Memory B cell (primary cell): ENCODE measurements around the gene PCED1A.
"Not testable (repeated sequence)": the region's sequence is repeated elsewhere in the genome, so short reads cannot be mapped to it uniquely, and the experiment has no call there.

Experiments used
- ATAC-seq: fragments of 150-1000 bp; cut with Tn5 transposase; 2 replicates; pipeline ENCODE4 v1.10.0; 2021; ENCODE audit warnings: low read depth, mild to moderate bottlenecking, moderate library complexity
- DNase-seq, 2 donors: peaks; one replicate each; pipeline ENCODE4 v3.0.0; 2022; ENCODE audit warnings: low spot score in 2 of 2
- H3K27ac Mint-ChIP-seq: one replicate; pipeline ENCODE4 v1.8.0; 2022; ENCODE audit warnings: mild to moderate bottlenecking, moderate library complexity, mixed read lengths
- H3K27me3 Mint-ChIP-seq: one replicate; pipeline ENCODE4 v1.8.0; 2022; ENCODE audit warnings: mixed read lengths
- H3K36me3 Mint-ChIP-seq: one replicate; pipeline ENCODE4 v1.8.0; 2022; ENCODE audit warnings: mild to moderate bottlenecking, mixed read lengths
- H3K4me1 Mint-ChIP-seq: one replicate; pipeline ENCODE4 v1.8.0; 2022; ENCODE audit warnings: mixed read lengths
- H3K4me3 Mint-ChIP-seq: one replicate; pipeline ENCODE4 v1.8.0; 2022; ENCODE audit warnings: mild to moderate bottlenecking, moderate library complexity, mixed read lengths
- H3K9me3 Mint-ChIP-seq: one replicate; pipeline ENCODE4 v1.8.0; 2022; ENCODE audit warnings: mixed read lengths

The PCED1A gene

DNA sequence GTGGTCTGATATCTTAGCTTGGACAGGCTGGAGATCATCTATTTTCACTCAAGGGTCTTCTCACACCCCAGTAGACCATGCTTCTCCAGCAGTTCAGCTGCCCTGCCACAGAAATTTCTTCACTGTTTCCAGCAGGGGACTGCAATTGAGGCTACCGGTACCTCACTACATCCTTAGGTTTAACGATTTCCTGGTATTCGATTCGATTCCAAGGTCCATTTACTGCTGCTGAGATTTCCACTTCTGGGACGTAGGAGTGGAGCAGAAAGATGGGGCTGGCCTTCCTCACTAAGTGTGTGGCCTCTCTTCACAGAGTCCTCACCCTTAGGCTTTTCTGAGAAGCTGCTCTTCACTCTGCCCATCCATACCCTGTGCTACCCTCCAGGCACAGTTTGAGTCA, 6.2 kb upstream of the PCED1A start:
- H3K9me3 Mint-ChIP-seq, result no peaks in the 10 kb centered on the region
- peaks cover 15% of the 10 kb centered on the region for H3K4me1 Mint-ChIP-seq
- no peak overlapping the region for H3K27ac Mint-ChIP-seq
- DNase-seq (no peak), ATAC-seq (no peak)
- peaks cover 12% of the 10 kb centered on the region for H3K36me3 Mint-ChIP-seq
- no peaks in the 10 kb centered on the region for H3K27me3 Mint-ChIP-seq
- no peak overlapping the region for H3K4me3 Mint-ChIP-seq

- Mint-ChIP-seq H3K27me3 (no peaks in the 10 kb centered on the region), H3K9me3 (no peaks in the 10 kb centered on the region), H3K4me1 (peaks cover 15% of the 10 kb centered on the region), H3K36me3 (peaks cover 11% of the 10 kb centered on the region), H3K4me3 (no peak overlapping the region), H3K27ac (no peak overlapping the region)
- ATAC-seq, result no peak
- DNase-seq, result no peak
Observed at GRCh38 chr20:2845607-2846006, 5.2 kb upstream of the PCED1A start.

DNA sequence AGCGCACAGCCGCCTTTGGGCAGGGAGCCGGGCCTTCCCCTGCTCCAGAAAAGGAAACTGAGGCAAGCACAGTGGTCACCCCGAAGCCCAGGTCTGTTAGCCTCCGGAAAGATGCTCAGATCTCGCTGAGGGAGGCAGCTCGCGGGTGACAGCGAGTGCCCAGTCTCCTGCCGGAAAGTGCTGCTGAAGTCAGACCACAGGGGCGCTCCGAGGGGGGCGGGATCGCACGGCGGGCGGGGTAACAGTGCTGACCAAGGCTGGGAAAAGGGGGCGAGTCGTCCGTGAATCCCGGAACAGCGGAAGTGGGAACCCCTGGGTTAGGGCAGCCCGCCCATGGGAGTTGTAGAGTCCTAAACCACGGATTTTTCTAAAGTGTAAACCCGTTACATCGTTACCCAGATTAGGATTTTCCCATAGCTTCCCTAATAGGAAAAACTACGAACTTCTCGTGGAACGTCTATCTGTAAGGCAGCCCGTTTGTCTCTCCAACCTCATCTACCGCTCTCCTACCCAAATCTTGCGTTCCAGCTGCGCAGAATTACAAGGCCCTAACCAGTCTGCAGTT, 594 bp upstream of the PCED1A start:
- DNase-seq (no peak), ATAC-seq (peak; percentile 10)
- Mint-ChIP-seq H3K27ac (peak overlapping the region; percentile 75), H3K4me3 (peak overlapping the region; percentile 89), H3K9me3 (no peaks in the 10 kb centered on the region), H3K36me3 (peaks cover 7% of the 10 kb centered on the region), H3K4me1 (peaks cover 24% of the 10 kb centered on the region), H3K27me3 (no peaks in the 10 kb centered on the region)

DNA sequence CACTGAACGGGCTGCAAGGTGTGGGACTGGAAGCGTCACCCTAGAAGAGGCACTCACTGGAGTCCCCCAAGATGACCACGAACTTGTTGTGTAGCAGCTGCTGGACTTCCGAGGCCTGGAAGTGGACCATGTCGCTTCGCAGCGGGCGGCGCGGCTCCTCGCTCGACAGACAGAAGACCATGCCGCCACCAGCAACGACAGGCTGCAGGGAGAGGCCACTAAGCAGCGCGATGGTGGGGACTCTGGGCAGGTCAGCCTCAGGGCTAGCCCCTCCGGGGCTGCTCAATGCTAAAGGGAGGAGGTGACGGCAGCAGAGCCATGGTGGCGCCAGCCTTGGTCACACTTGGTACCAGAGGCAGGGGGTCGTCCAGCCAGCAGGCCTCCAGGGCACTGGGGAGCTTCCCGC, 720 bp downstream of the PCED1A start:
- H3K27me3 Mint-ChIP-seq, result no peaks in the 10 kb centered on the region
- no peak for DNase-seq
- no peaks in the 10 kb centered on the region for H3K9me3 Mint-ChIP-seq
- H3K36me3 Mint-ChIP-seq, result peaks cover 6% of the 10 kb centered on the region
- ATAC-seq, result no peak
- H3K27ac Mint-ChIP-seq, result peak overlapping the region; percentile 89
- peak overlapping the region; percentile 82 for H3K4me3 Mint-ChIP-seq
- H3K4me1 Mint-ChIP-seq, result peaks cover 21% of the 10 kb centered on the region

DNA sequence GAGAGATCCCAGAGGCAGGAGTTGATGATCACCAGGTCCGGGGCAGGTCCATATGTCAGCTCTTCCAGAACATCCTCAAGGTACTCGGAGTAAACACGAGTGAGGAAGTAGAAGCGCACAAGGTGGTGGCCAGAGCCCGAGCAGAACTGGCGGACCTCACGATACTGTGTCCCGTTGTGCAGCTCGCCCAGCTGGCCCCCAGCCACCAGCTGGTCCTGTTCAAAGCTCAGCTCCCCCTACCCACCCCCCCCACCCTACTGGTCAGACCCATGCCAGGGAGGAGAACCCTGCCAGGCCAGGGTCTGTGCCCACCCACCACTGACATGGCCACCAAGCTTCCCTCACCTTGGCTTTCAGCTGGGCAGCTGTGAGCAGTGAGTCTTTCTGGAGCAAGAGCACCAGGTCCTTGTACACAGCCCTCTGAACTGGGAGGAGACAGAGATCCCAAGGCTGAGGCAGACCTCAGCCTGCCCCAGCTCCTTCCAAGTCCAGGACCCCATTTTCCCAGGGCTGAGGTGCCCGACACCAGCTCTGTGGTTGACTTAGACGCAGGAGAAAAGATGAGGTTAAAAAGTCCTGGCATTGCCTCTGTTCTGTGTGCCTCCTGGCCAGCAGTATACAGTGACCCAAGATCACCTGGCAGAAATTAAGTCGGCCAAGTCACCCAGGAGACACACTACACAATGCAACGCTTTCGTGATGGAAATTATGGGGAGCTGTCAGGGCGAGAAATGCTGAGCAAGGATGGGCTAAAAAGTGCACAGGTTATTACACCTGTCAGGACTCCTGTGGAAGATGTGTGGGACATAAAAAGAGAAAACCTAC, 1.4 kb downstream of the PCED1A start:
- no peaks in the 10 kb centered on the region for H3K9me3 Mint-ChIP-seq
- H3K36me3 Mint-ChIP-seq, result peaks cover 2% of the 10 kb centered on the region
- peak overlapping the region; percentile 82 for H3K4me3 Mint-ChIP-seq
- no peaks in the 10 kb centered on the region for H3K27me3 Mint-ChIP-seq
- no peak for ATAC-seq
- H3K4me1 Mint-ChIP-seq, result peaks cover 17% of the 10 kb centered on the region
- peak overlapping the region; percentile 89 for H3K27ac Mint-ChIP-seq
- DNase-seq, result no peak

DNA sequence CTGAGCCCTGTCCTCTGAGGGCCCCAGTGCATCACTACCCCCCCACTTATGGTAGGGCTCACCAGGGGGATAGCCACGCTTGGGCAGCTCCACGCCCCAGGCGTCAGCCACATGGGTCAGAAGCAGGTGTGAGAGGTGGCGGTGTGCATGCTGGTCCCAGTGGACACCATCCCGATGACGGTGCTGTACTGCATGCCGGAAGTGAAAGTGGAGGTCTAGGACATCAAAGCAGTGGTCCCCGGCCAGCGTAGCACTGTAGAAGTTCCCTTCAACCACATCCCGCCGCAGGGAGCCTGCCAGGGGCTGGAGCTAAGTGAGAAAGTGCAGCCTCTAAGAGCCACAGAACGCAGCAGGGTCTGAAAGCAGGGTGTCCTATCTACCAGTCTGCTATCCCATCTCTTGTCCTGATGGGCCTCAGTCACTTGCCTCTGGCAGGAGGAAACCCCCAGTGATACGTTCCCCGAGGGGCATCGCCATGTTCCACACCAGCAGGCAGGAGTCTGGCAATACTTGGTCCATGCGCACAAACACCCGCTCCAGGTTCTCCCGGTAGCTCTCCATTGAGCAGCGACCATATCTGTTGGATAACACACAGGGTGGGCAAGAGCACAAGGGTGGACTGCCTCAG, 2.2 kb downstream of the PCED1A start:
- no peak for DNase-seq
- peaks cover 2% of the 10 kb centered on the region for H3K36me3 Mint-ChIP-seq
- no peak for ATAC-seq

DNA sequence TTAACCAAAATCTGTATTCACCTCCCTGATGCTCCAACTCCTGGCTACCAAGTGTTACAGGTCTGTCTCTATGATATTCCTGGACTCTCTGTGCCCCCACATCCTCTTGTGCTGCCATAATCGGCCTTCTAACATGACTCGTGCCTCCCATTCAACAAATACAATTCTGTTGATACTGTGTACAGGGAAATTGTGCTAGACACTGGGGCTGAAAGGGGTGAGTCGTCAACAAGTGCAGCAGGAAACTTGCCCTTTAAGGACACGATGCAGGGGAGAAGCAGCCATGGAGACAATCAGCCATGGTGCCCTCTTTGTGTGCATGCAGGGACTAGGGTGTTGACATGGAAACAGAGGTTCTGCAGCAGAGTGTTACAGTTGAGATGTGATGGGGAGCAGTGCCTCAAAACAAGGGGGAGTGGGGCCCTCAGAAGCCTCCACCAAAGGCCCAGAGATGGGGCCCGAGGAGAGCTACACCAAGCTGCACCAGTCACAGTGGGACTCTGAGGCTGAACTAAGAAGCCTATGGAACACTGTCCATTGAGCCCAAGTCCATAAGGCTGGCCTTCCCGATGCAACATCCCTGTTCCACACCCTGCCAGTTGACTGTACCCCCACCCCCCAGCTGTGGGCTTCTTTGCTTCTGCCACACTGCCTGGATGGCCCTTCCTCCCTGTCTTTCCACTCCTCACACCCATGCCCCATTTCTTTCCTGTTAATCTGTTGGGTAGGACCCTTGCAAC, 3.1 kb downstream of the PCED1A start:
- no peak for DNase-seq
- H3K4me3 Mint-ChIP-seq, result no peak overlapping the region
- no peak for ATAC-seq
- peak overlapping the region; percentile 43 for H3K27ac Mint-ChIP-seq
- peaks cover 17% of the 10 kb centered on the region for H3K4me1 Mint-ChIP-seq
- H3K36me3 Mint-ChIP-seq, result peaks cover 2% of the 10 kb centered on the region
- H3K27me3 Mint-ChIP-seq, result no peaks in the 10 kb centered on the region
- H3K9me3 Mint-ChIP-seq, result no peaks in the 10 kb centered on the region

More for the DNA sequence above, 2.2 kb downstream of the PCED1A start:
- Mint-ChIP-seq H3K4me1 (peaks cover 17% of the 10 kb centered on the region), H3K9me3 (no peaks in the 10 kb centered on the region), H3K27me3 (no peaks in the 10 kb centered on the region), H3K4me3 (peak overlapping the region; percentile 46), H3K27ac (peak overlapping the region; percentile 43)

DNA sequence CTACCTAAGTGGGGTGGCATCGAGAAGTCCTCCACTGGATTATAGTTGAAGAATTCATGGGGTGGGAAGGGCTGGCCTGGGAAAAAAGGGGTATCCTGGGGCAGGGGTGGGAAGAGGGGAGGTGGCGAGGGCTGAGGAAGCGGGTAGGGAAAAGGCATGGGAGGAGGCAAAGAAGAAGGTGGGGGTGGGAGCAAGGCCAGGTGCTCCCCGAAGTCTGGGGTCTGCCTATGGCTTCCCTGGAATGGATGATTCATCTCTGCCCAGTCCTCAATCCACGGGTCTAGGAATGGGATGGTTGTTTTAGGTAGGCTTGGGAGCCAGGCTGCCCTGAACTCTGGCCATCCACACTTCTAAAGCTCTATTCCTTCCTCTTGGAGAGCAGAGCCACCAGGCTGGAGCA, 4.4 kb downstream of the PCED1A start:
- H3K4me3 Mint-ChIP-seq, result no peak overlapping the region
- no peaks in the 10 kb centered on the region for H3K27me3 Mint-ChIP-seq
- no peak overlapping the region for H3K27ac Mint-ChIP-seq

DNA sequence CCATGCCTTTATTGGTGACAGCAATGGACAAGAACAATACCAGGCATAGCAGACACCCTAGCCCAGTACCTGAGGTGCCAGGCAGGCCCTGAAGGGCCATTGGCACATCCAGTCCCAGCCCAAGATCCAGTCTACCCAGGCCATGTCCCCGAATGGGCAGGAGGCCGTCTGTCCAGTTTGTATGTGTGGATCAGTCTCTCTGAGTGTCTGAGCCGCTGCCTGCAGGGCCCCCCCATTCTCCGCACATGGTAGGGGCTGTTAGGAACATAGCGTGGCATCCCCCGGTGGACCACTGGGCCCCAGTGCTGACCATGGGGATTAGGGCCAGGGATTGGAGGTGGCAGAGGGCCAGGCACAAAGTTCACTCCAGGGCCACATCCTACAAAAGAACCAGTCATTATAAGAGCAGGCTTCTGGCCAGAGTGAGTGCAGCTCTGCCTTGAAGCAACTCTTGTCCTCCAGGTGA, 5.1 kb downstream of the PCED1A start:
- Mint-ChIP-seq H3K27ac (no peak overlapping the region), H3K4me3 (no peak overlapping the region), H3K4me1 (peaks cover 13% of the 10 kb centered on the region), H3K9me3 (no peaks in the 10 kb centered on the region), H3K27me3 (no peaks in the 10 kb centered on the region), H3K36me3 (peaks cover 2% of the 10 kb centered on the region)
- no peak for ATAC-seq
- no peak for DNase-seq

More for the DNA sequence above, 4.4 kb downstream of the PCED1A start:
- Mint-ChIP-seq H3K36me3 (peaks cover 2% of the 10 kb centered on the region), H3K4me1 (peaks cover 13% of the 10 kb centered on the region), H3K9me3 (no peaks in the 10 kb centered on the region)
- DNase-seq (no peak), ATAC-seq (no peak)

DNA sequence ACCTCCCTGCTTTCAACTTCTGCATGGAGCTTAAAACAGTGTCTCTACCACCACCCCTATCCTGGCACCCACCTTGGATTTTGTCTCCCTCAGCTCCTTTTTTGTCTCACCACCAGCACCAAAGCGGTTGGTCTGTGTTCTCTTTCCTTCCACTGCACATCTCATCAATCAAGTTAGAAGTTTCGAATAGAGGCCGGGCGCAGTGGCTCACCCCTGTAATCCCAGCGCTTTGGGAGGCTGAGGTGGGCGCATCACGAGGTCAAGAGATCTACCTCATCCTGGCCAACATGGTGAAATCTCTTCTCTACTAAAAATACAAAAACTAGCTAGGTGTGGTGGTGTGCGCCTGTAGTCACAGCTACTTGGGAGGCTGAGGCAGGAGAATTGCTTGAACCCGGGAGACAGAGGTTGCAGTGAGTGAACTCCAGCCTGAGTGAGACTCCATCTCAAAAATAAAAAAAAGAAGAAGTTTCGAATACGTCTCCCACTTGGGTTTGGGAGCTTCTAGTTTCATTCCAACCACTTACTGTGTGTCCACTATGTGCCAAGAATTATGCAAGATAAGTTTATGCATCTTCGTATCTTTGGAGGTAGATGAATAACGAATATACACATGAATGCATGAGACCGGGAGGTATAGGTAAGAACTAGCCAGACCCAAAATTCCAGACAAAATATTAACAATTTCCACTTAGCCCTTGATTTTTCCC, 5.9 kb downstream of the PCED1A start:
- Mint-ChIP-seq H3K27ac (no peak overlapping the region), H3K4me3 (no peak overlapping the region), H3K9me3 (no peaks in the 10 kb centered on the region), H3K36me3 (peaks cover 2% of the 10 kb centered on the region), H3K27me3 (peaks cover 1% of the 10 kb centered on the region), H3K4me1 (peaks cover 11% of the 10 kb centered on the region)
- no peak for ATAC-seq
- DNase-seq, result no peak

DNA sequence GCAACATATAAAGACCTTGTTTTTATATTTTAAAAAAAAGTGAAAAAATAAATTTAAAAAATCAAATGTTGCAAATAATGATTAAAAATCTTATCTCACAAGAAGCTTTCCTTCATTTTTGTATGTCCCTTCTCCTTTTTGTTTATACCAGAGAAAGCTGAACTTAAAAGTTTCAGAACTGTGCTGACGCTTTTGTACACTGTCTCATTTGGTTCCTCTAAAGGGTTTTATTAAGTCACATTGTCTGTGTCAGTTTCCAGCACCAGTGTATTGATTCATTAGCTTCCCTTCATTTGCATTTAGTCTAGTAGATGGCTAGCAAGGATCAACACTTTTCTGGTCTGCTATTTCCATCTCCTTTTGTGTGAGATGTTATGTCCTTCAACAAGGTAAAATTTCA, 6.7 kb downstream of the PCED1A start:
- Mint-ChIP-seq H3K9me3 (no peaks in the 10 kb centered on the region), H3K27me3 (peaks cover 4% of the 10 kb centered on the region), H3K4me1 (peaks cover 6% of the 10 kb centered on the region), H3K27ac (no peak overlapping the region), H3K36me3 (peaks cover 2% of the 10 kb centered on the region), H3K4me3 (no peak overlapping the region)
- ATAC-seq (no peak), DNase-seq (no peak)

- not testable (repeated sequence) for H3K27me3 Mint-ChIP-seq, ATAC-seq, H3K27ac Mint-ChIP-seq
Observed at GRCh38 chr20:2831206-2831605, 9.2 kb downstream of the PCED1A start.

DNA sequence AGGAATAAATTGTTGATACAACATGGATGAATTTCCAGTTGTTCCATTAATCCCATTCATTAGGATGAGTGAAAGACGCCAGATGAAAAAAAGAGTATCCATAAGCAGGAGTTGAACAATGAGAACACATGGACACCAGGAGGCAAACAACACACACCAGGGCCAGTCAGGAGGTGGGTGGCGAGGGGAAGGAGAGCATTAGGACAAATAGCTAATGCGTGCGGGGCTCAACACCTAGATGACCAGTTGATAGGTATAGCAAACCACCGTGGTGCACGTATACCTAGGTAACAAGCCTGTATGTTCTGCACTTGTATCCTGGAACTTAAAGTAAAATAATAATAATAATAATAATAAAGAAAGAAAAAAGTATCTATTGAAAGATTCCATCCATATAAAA, 11.1 kb downstream of the PCED1A start:
- no peak for DNase-seq
- H3K27me3 Mint-ChIP-seq, result peaks cover 7% of the 10 kb centered on the region
- H3K27ac Mint-ChIP-seq, result no peak overlapping the region
- H3K9me3 Mint-ChIP-seq, result no peaks in the 10 kb centered on the region
- no peak for ATAC-seq
- no peaks in the 10 kb centered on the region for H3K4me1 Mint-ChIP-seq
- H3K36me3 Mint-ChIP-seq, result no peaks in the 10 kb centered on the region
- no peak overlapping the region for H3K4me3 Mint-ChIP-seq

More at GRCh38 chr20:2831206-2831605, 9.2 kb downstream of the PCED1A start:
- DNase-seq, H3K4me1 Mint-ChIP-seq, H3K4me3 Mint-ChIP-seq, H3K36me3 Mint-ChIP-seq, H3K9me3 Mint-ChIP-seq: not testable (repeated sequence)
